GM21390 (cell line): ENCODE data around the gene ZFP64.

Experiments
- ATAC-seq: cut with Tn5 transposase; IDR thresholded peaks from one replicate; pipeline ENCODE4 v1.9.1; 2021; ENCODE audit not compliant: unreplicated experiment

The ZFP64 gene

GRCh38 chr20:52105442-52106422 lies 85.8 kb downstream of the ZFP64 start:
- ATAC-seq: no peak

GRCh38 chr20:52104546-52105441 lies 86.8 kb downstream of the ZFP64 start:
- ATAC-seq: no peak

GRCh38 chr20:52103913-52104545 lies 87.5 kb downstream of the ZFP64 start:
- no peak for ATAC-seq

GRCh38 chr20:52103335-52103912 lies 88.2 kb downstream of the ZFP64 start:
- ATAC-seq: no peak

- no peak for ATAC-seq
Observed at GRCh38 chr20:52102559-52102958, 89.0 kb downstream of the ZFP64 start.

GRCh38 chr20:52102126-52102525 lies 89.5 kb downstream of the ZFP64 start:
- ATAC-seq: no peak
